Glutamatergic neuron (in vitro differentiated cells): ENCODE measurements around the gene ABO. TPM values are rescaled to one million over a fixed set of nuclear protein-coding genes. Genes with fewer than 3 reads are reported as not detected.

Experiments used
- DNase-seq: peaks from one replicate; pipeline ENCODE4 v3.0.0; 2022
- H3K27ac Mint-ChIP-seq: one replicate; pipeline ENCODE4 v1.8.0; 2020; ENCODE audit warnings: mild to moderate bottlenecking, mixed read lengths, inconsistent platforms; ENCODE audit not compliant: unreplicated experiment
- H3K27me3 Mint-ChIP-seq: one replicate; pipeline ENCODE4 v1.8.0; 2020; ENCODE audit warnings: mild to moderate bottlenecking, moderate library complexity, mixed read lengths, inconsistent platforms; ENCODE audit not compliant: unreplicated experiment
- H3K36me3 Mint-ChIP-seq: one replicate; pipeline ENCODE4 v1.8.0; 2020; ENCODE audit warnings: mild to moderate bottlenecking, mixed read lengths, inconsistent platforms; ENCODE audit not compliant: unreplicated experiment
- H3K4me1 Mint-ChIP-seq: one replicate; pipeline ENCODE4 v1.8.0; 2020; ENCODE audit warnings: mild to moderate bottlenecking, low read depth, mixed read lengths, inconsistent platforms; ENCODE audit not compliant: unreplicated experiment
- H3K4me3 Mint-ChIP-seq: one replicate; pipeline ENCODE4 v1.8.0; 2020; ENCODE audit warnings: mild to moderate bottlenecking, mixed read lengths, inconsistent platforms; ENCODE audit not compliant: unreplicated experiment
- H3K9me3 Mint-ChIP-seq: one replicate; pipeline ENCODE4 v1.8.0; 2020; ENCODE audit warnings: mild to moderate bottlenecking, moderate library complexity, mixed read lengths, inconsistent platforms; ENCODE audit not compliant: unreplicated experiment
- CTCF ChIP-seq: fragments of 200-600 bp; sonication (generic); IDR thresholded peaks from one replicate; pipeline ENCODE4 v1.5.0; 2021; ENCODE audit not compliant: partially characterized antibody, unreplicated experiment
- long read RNA-seq: library from polyadenylated mRNA; unstranded; transcript quantifications from one replicate; pipeline ENCODE4 v2.0.0, GENCODE V29; 2020; ENCODE audit not compliant: unreplicated experiment
- total RNA-seq: library from RNA; stranded (reverse); fragmentation: NEBNext Ultra II Directional; extraction: Animal tissue kit (Norgen Biotek cat#: 25700); gene quantifications from one replicate; pipeline ENCODE4 v1.2.1, GENCODE V29; 2021; ENCODE audit not compliant: unreplicated experiment

ABO gene
- total RNA-seq: not detected
- long read RNA-seq: 0 reads

DNA sequence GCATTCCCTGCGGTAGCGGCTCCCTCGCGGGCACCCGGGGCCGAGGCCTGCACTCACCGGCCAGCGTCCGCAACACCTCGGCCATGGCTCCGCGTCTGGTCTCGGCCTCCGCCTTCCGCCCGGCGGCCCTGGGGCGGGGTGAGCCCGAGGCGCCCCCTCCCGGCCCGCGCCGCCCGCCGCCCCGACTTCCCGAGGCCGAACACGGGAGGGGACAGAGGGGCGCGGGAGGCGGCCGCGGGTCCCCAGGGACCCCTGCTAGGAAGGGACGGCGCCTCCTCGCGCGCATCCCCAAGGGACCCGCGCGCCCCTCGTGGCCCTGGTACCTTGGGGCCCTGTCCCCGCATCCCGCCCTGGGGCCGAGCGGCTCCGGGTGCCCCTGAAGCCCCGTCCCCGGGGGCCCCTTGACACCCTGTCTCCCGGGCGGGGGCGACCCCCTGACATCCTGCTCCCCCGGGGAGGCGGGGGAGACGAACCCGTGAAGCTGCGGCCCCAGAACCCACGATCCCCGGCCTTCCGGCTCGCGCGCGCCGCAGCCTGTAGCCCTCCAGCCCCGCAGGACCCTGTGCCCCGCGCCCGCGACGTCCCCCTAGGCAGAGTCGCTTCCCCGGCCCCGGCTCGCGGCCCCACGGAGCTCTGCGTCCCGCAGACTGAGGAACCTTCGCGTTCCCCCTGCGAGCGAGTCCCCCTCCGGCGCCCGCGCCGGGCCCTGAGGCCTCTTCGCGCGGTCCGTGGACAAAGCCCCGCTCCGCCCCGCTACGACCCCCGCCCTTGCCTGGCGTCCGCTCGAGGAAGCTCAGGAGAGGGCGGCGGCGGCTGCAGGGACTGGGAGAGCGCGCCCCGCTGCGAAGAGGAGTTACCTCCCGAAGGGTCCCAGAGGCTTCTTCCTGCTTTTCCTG lies at the start of gene ABO:
ABO (minus strand) TSS at position 97 of the 896 bp plus-strand sequence.
- Mint-ChIP-seq H3K27me3 (peaks cover 10% of the 10 kb centered on the region), H3K4me3 (peak within 1 kb of the TSS; percentile 43), H3K4me1 (no peaks in the 10 kb centered on the region), H3K36me3 (peaks cover 16% of the 10 kb centered on the region), H3K9me3 (peaks cover 7% of the 10 kb centered on the region), H3K27ac (no peak within 1 kb of the TSS)
- peak; percentile 49 for DNase-seq
- no peak for TF ChIP-seq CTCF

DNA sequence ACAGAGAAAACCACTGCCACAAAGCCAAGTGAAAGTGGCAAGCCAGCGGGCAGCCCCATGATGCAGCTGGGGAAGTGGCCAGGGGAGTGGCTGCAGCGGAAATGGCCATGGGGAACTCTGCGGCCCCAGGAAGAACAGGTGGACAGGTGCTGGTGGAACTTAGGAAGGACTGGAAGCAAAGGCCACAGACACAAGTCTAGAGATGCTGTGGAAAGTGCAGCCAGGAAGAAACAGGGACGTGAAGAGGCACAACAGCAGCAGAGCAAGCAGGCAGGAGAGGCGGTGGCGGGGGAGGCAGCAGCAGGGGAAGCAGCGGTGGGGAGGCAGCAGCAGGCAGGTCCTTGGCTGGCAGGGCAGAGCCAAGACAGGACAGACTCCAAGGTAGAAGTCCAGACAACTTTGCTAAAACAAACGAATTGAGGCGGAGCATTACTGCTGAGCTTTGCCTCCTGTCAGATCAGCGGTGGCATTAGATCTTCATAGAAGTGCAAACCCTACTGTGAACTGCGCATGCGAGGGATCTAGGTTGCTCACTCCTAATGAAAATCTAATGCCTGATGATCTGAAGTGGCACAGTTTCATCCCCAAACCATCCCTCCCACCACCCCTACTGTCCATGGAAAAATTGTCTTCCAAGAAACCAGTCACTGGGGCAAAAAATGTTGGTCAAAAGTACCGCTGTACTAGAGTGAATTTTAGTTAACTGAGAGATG lies 49.1 kb upstream of the ABO start:
- Mint-ChIP-seq H3K36me3 (peaks cover 13% of the 10 kb centered on the region), H3K4me1 (no peaks in the 10 kb centered on the region), H3K9me3 (peaks cover 10% of the 10 kb centered on the region), H3K4me3 (no peak overlapping the region), H3K27ac (no peak overlapping the region), H3K27me3 (no peaks in the 10 kb centered on the region)
- DNase-seq: no peak
- TF ChIP-seq CTCF: no peak

DNA sequence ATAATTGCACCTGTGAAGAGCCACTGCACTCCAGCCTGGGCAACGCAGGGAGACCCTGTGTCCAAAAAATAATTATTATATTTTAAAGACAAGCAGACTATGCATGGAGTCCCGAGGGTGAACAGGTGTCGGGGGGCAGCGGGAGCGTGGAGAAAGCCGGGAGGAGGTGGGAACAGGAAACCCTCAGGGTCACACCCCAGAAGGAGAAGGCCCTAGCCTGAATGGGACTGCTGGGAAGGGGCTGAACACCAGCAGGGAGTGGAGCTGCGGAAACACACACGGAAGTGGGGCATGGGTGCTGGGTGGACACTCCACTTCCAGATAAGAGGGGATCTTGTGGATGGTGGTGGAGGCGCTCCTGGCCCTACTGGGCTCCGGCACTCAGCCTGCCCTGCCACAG lies 48.2 kb upstream of the ABO start:
- no peak overlapping the region for H3K27ac Mint-ChIP-seq
- H3K9me3 Mint-ChIP-seq: peaks cover 11% of the 10 kb centered on the region

DNA sequence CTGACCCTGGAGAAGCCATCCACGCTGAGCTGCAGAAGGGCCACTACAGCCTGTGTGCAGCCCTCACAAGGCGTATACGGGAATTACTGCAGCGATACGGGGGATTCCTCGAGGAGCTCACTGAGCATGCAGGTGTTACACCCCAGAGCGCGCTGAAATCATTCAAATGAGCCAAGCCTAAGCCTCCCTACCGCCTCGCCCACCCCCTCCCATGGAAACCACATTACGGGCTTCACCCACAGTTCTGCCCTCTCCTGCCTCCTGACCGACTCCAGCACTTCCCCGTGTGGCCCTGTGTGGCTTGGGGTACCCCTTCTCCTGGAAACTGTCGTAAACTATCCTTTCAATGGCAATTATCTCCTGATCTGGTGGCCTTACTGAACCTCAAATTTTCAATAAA lies 47.7 kb upstream of the ABO start:
- TF ChIP-seq CTCF: no peak
- no peak overlapping the region for H3K4me3 Mint-ChIP-seq
- H3K4me1 Mint-ChIP-seq: no peaks in the 10 kb centered on the region
- H3K36me3 Mint-ChIP-seq: peaks cover 13% of the 10 kb centered on the region
- DNase-seq: no peak
- H3K9me3 Mint-ChIP-seq: peaks cover 11% of the 10 kb centered on the region
- H3K27me3 Mint-ChIP-seq: no peaks in the 10 kb centered on the region
- H3K27ac Mint-ChIP-seq: no peak overlapping the region

More for the DNA sequence above, 48.2 kb upstream of the ABO start:
- Mint-ChIP-seq H3K27me3 (no peaks in the 10 kb centered on the region), H3K36me3 (peaks cover 13% of the 10 kb centered on the region), H3K4me3 (no peak overlapping the region), H3K4me1 (no peaks in the 10 kb centered on the region)
- TF ChIP-seq CTCF: no peak
- no peak for DNase-seq
